Stimulated activated CD4-positive, alpha-beta T cell treated with anti-CD3 and anti-CD28 coated beads, TNF-alpha, amount 100 ng/mL, for 1 hour (primary cell): ENCODE results near the gene OR5K1.

Experiments used
- DNase-seq, 3 donors: peaks; one replicate each; pipeline ENCODE4 v3.0.0-alpha.2; 2020; ENCODE audit warnings: low read depth in 3 of 3, low spot score in 1 of 3

The OR5K1 gene

GRCh38 chr3:98513736-98514135 is 50.7 kb downstream of the OR5K1 start:
- DNase-seq = no peak

DNA sequence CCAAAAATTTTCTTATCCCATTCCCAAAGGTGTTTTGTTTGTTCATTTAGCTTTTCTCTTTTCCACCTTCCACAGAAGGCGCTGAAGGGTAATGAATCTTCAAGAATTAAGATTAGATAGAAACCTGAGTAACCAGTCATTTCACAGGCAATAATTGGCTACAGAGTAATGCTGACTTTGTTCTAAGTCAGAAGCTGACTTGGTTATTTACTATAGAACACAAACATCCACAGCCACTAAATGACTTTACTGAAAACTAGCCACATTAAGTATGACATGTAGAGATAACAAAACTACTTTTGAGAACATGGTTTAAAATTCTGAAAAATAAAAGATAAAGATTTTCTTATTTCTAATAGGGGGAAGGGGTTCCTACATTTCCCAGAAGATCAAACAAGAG is 51.9 kb downstream of the OR5K1 start:
- no peak for DNase-seq

DNA sequence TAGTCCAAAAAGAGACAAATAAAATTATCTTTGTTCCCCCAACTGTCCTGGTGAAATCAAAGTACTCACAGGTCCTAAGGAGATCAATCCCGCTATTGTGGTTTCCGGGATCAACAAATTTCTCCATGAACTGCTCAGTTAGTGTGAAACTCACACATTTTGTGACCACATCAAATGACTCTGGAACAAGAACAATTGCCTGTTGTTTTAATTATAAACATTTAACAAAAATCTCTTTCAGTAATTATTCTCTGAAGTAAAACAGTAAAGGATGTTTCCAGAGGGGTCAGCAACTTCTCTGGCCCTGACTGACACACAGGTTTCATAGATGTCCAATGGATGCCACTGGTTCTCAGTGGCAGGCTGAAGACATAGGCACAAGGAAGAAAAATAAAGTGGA is 55.8 kb downstream of the OR5K1 start:
- DNase-seq = no peak

GRCh38 chr3:98519351-98519750 is 56.4 kb downstream of the OR5K1 start:
- no peak for DNase-seq

- DNase-seq = peak; percentile 11 to 27 (median 12)
These were observed 59.0 kb downstream of the OR5K1 start for GRCh38 chr3:98521897-98522543.
